Suprapubic skin (tissue), 4 donors: ENCODE data around the gene ITGA5. TPM values are rescaled to one million over a fixed set of nuclear protein-coding genes. Genes with fewer than 3 reads are reported as not detected.

ENCODE experiments used
- DNase-seq, 2 donors: peaks; one replicate each; pipeline ENCODE4 v3.0.0-alpha.2; 2019; ENCODE audit warnings: low spot score in 2 of 2
- H3K27ac ChIP-seq: fragments of 200-600 bp; sonication (generic); one replicate; pipeline ENCODE4 v1.5.1; 2019
- H3K27me3 ChIP-seq: fragments of 200-600 bp; sonication (generic); one replicate; pipeline ENCODE4 v1.5.1; 2019
- H3K36me3 ChIP-seq: fragments of 200-600 bp; sonication (generic); one replicate; pipeline ENCODE4 v1.5.1; 2019
- H3K4me1 ChIP-seq: fragments of 200-600 bp; sonication (generic); one replicate; pipeline ENCODE4 v1.5.1; 2019
- H3K4me3 ChIP-seq: fragments of 200-600 bp; sonication (generic); one replicate; pipeline ENCODE4 v1.5.1; 2019; ENCODE audit warnings: mild to moderate bottlenecking
- H3K9me3 ChIP-seq: fragments of 200-600 bp; sonication (generic); one replicate; pipeline ENCODE4 v1.5.1; 2019
- EP300 ChIP-seq: sonication (generic); formaldehyde crosslinking; IDR thresholded peaks from one replicate; pipeline ENCODE4 v1.6.1; 2017; ENCODE audit warnings: antibody characterized with exemption
- POLR2A ChIP-seq, 2 donors: fragments of 450-650 bp; IDR thresholded peaks; one replicate each; pipeline ENCODE4 v1.6.1; 2017; ENCODE audit warnings: antibody characterized with exemption in 2 of 2, mild to moderate bottlenecking in 2 of 2, moderate library complexity in 2 of 2
- POLR2AphosphoS5 ChIP-seq, 3 donors: sonication (generic); formaldehyde crosslinking; IDR thresholded peaks; one replicate each; pipeline ENCODE4 v1.6.1; 2017; ENCODE audit warnings: antibody characterized with exemption in 3 of 3
- WGBS: methylation state at CpG from one replicate; pipeline ENCODE4 v1.1.5; 2018; 5-methylcytosine and 5-hydroxymethylcytosine counted together
- total RNA-seq, 4 donors: library from RNA; depleted of rRNA; stranded (reverse); fragments of >200 nt; gene quantifications; one replicate each; pipeline ENCODE4 v1.1.0, GENCODE V29; 2016
- TF ChIP-seq, protein P1 (sequence below), 2 donors: fragments of 200-600 bp in 1 of 2; fragments of 450-650 bp in 1 of 2; sonication (generic) in 1 of 2; IDR thresholded peaks; one replicate each; pipeline ENCODE4 v1.5.1; 2016 to 2019; ENCODE audit warnings: antibody characterized with exemption in 2 of 2, mild to moderate bottlenecking in 1 of 2, moderate library complexity in 1 of 2

Gene ITGA5
- total RNA-seq, 4 donors from 2014 or later, result 16.3 to 36.4 (median 24.8) TPM

- no peaks in the 10 kb centered on the region for H3K9me3 ChIP-seq
- peaks cover 20% of the 10 kb centered on the region for H3K4me1 ChIP-seq
- H3K36me3 ChIP-seq, result peaks cover 81% of the 10 kb centered on the region
- no peak overlapping the region for H3K4me3 ChIP-seq
- TF ChIP-seq POLR2AphosphoS5 (IDR thresholded peaks at IDR 0.05) (no peak), POLR2A (IDR thresholded peaks at IDR 0.05) (no peak), EP300 (no peak)
- TF ChIP-seq, protein P1, sequence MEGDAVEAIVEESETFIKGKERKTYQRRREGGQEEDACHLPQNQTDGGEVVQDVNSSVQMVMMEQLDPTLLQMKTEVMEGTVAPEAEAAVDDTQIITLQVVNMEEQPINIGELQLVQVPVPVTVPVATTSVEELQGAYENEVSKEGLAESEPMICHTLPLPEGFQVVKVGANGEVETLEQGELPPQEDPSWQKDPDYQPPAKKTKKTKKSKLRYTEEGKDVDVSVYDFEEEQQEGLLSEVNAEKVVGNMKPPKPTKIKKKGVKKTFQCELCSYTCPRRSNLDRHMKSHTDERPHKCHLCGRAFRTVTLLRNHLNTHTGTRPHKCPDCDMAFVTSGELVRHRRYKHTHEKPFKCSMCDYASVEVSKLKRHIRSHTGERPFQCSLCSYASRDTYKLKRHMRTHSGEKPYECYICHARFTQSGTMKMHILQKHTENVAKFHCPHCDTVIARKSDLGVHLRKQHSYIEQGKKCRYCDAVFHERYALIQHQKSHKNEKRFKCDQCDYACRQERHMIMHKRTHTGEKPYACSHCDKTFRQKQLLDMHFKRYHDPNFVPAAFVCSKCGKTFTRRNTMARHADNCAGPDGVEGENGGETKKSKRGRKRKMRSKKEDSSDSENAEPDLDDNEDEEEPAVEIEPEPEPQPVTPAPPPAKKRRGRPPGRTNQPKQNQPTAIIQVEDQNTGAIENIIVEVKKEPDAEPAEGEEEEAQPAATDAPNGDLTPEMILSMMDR (IDR thresholded peaks at IDR 0.05), result no peak
- no peaks in the 10 kb centered on the region for H3K27me3 ChIP-seq
- WGBS, result 87% methylated on average over 4 of the region's 4 CpGs
- no peak for DNase-seq
- H3K27ac ChIP-seq, result no peak overlapping the region
These were observed 70.0 kb downstream of the ITGA5 start for GRCh38 chr12:54349036-54349435.

Other genes starting within 250 kb of the ITGA5 start
- 10 to 100 TPM; 40.6 to 56.4 (median 52.6) TPM for gene SMUG1, start 230.3 kb downstream of the ITGA5 start, total RNA-seq
- gene CBX5, start 139.1 kb downstream of the ITGA5 start, total RNA-seq, result 10 to 100 TPM; 23.7 to 45.7 (median 33.6) TPM
- gene HNRNPA1, start 138.5 kb downstream of the ITGA5 start, total RNA-seq, result 100 to 1,000 TPM; 331 to 613 (median 394) TPM
- gene NFE2, start 118.3 kb downstream of the ITGA5 start, total RNA-seq, result 1 to 10 TPM; 1.4 to 8.6 (median 6.3) TPM
- 10 to 100 TPM; 70.9 to 89.0 (median 77.6) TPM for gene COPZ1, start 94.1 kb downstream of the ITGA5 start, total RNA-seq
- 1 to 10 TPM in 1 of 4 donors, under 1 TPM in 3; 0.38 to 1.7 (median 0.73) TPM for gene GPR84, start 54.8 kb downstream of the ITGA5 start, total RNA-seq
- 100 to 1,000 TPM in 3 of 4 donors, 10 to 100 TPM in 1; 99.5 to 134 (median 113) TPM for gene ZNF385A, start 34.5 kb downstream of the ITGA5 start, total RNA-seq
- gene GTSF1, start 54.3 kb upstream of the ITGA5 start, total RNA-seq, result not detected
- 10 to 100 TPM in 1 of 4 donors, 1 to 10 TPM in 3; 3.6 to 19.6 (median 4.6) TPM for gene NCKAP1L, start 78.5 kb upstream of the ITGA5 start, total RNA-seq
- gene PDE1B, start 130.3 kb upstream of the ITGA5 start, total RNA-seq, result 1 to 10 TPM; 1.8 to 4.8 (median 3.9) TPM
- 10 to 100 TPM in 1 of 4 donors, 1 to 10 TPM in 3; 3.5 to 11.0 (median 5.9) TPM for gene PPP1R1A, start 169.4 kb upstream of the ITGA5 start, total RNA-seq
- 1 to 10 TPM in 1 of 4 donors, not detected in 3; 1.5 TPM for gene LACRT, start 215.6 kb upstream of the ITGA5 start, total RNA-seq
- gene DCD, start 229.1 kb upstream of the ITGA5 start, total RNA-seq, result 1,000 to 10,000 TPM; 1,519 to 3,186 (median 2,298) TPM